GM12873 (cell line): ENCODE measurements around the gene CD46.

ENCODE experiments used
- CTCF ChIP-seq: IDR thresholded peaks from 2 replicates; pipeline ENCODE4 v1.5.1; 2012; ENCODE audit warnings: low read depth, mild to moderate bottlenecking, moderate library complexity, low read length, control low read depth; ENCODE audit not compliant: insufficient read depth; ENCODE audit errors: missing control alignments

The CD46 gene

GRCh38 chr1:207789792-207790787 is 38.2 kb downstream of the CD46 start:
- TF ChIP-seq CTCF, result no peak

- no peak for TF ChIP-seq CTCF
These were observed 39.4 kb downstream of the CD46 start for GRCh38 chr1:207791290-207791689.

GRCh38 chr1:207793327-207793726 is 41.5 kb downstream of the CD46 start:
- TF ChIP-seq CTCF, result no peak

GRCh38 chr1:207794861-207795260 is 43.0 kb downstream of the CD46 start:
- no peak for TF ChIP-seq CTCF

GRCh38 chr1:207797229-207797973 is 45.5 kb downstream of the CD46 start:
- peak; percentile 82 for TF ChIP-seq CTCF

GRCh38 chr1:207798847-207799246 is 47.0 kb downstream of the CD46 start:
- TF ChIP-seq CTCF, result no peak
